Right forelimb (tissue), 1 donor: ENCODE measurements around the gene KLC3.
"Not testable (repeated sequence)": the region's sequence is repeated elsewhere in the genome, so short reads cannot be mapped to it uniquely, and the experiment has no call there.

Experiments used
- DNase-seq: peaks from one replicate; pipeline ENCODE4 v3.0.0-alpha.2; 2018

The KLC3 gene

GRCh38 chr19:45320997-45321775 lies 19.4 kb upstream of the KLC3 start:
- DNase-seq, result no peak

- no peak for DNase-seq
Observed at GRCh38 chr19:45321848-45322247, 18.7 kb upstream of the KLC3 start.

GRCh38 chr19:45322311-45322710 lies 18.2 kb upstream of the KLC3 start:
- no peak for DNase-seq

GRCh38 chr19:45322744-45323281 lies 17.7 kb upstream of the KLC3 start, which contains the start of gene CKM:
CKM (minus strand) TSS chr19:45322875; CDS start chr19:45319713, 3,162 bp downstream.
- no peak for DNase-seq

GRCh38 chr19:45323671-45324081 lies 16.9 kb upstream of the KLC3 start:
- DNase-seq, result no peak

- DNase-seq, result no peak
Observed at GRCh38 chr19:45324349-45324907, 16.1 kb upstream of the KLC3 start.

- no peak for DNase-seq
Observed at GRCh38 chr19:45327404-45328143, 13.0 kb upstream of the KLC3 start.

- DNase-seq, result no peak
Observed at GRCh38 chr19:45331411-45331810, 9.1 kb upstream of the KLC3 start.

- no peak for DNase-seq
Observed at GRCh38 chr19:45333609-45334303, 6.8 kb upstream of the KLC3 start.

GRCh38 chr19:45334881-45335280 lies 5.7 kb upstream of the KLC3 start:
- DNase-seq, result not testable (repeated sequence)

GRCh38 chr19:45336696-45337251 lies 3.8 kb upstream of the KLC3 start:
- DNase-seq, result no peak

- no peak for DNase-seq
Observed at GRCh38 chr19:45339629-45340028, 921 bp upstream of the KLC3 start.

- no peak for DNase-seq
Observed at GRCh38 chr19:45340899-45341453, 426 bp downstream of the KLC3 start.

GRCh38 chr19:45342911-45343310 lies 2.4 kb downstream of the KLC3 start:
- DNase-seq, result no peak

- no peak for DNase-seq
Observed at GRCh38 chr19:45344621-45345505, 4.3 kb downstream of the KLC3 start.

- no peak for DNase-seq
Observed at GRCh38 chr19:45345506-45345860, 4.9 kb downstream of the KLC3 start.

GRCh38 chr19:45346449-45346848 lies 5.9 kb downstream of the KLC3 start:
- no peak for DNase-seq

GRCh38 chr19:45347570-45348366 lies 7.2 kb downstream of the KLC3 start:
- DNase-seq, result no peak

- no peak for DNase-seq
Observed at GRCh38 chr19:45348367-45349125, 8.0 kb downstream of the KLC3 start.

- no peak for DNase-seq
Observed at GRCh38 chr19:45349126-45349415, 8.5 kb downstream of the KLC3 start.
